HEK293 (cell line): Measurements from ENCODE around the gene KIF13A.

ENCODE experiments used
- CTCF ChIP-seq: fragments of 450-650 bp; formaldehyde crosslinking; IDR thresholded peaks from 2 replicates; pipeline ENCODE4 v1.5.1; 2016; ENCODE audit warnings: missing biosample characterization, missing genetic modification characterization
- HOXD13 ChIP-seq: sonication (generic); formaldehyde crosslinking; IDR thresholded peaks from 2 replicates; pipeline ENCODE4 v1.8.0; 2022; ENCODE audit warnings: missing genetic modification reagents, borderline replicate concordance
- KLF7 ChIP-seq: fragments of 450-650 bp; formaldehyde crosslinking; IDR thresholded peaks from 2 replicates; pipeline ENCODE4 v1.5.1; 2016; ENCODE audit warnings: missing biosample characterization, missing genetic modification characterization, borderline replicate concordance
- KLF9 ChIP-seq: fragments of 450-650 bp; formaldehyde crosslinking; IDR thresholded peaks from 2 replicates; pipeline ENCODE4 v1.5.1; 2016; ENCODE audit warnings: missing biosample characterization, missing genetic modification characterization, low read depth
- REST ChIP-seq: fragments of 450-650 bp; formaldehyde crosslinking; IDR thresholded peaks from 2 replicates; pipeline ENCODE4 v1.5.1; 2016; ENCODE audit warnings: missing biosample characterization, missing genetic modification characterization
- ZBTB49 ChIP-seq: fragments of 450-650 bp; formaldehyde crosslinking; IDR thresholded peaks from 2 replicates; pipeline ENCODE4 v1.5.1; 2016; ENCODE audit warnings: missing biosample characterization, missing genetic modification characterization, low read depth
- ZNF280D ChIP-seq: fragments of 450-650 bp; formaldehyde crosslinking; IDR thresholded peaks from 2 replicates; pipeline ENCODE4 v1.5.1; 2016; ENCODE audit warnings: missing biosample characterization, missing genetic modification characterization
- ZNF645 ChIP-seq: fragments of 450-650 bp; formaldehyde crosslinking; IDR thresholded peaks from 2 replicates; pipeline ENCODE4; 2016; ENCODE audit warnings: missing biosample characterization, missing genetic modification characterization

- TF ChIP-seq ZNF280D (tag by site-specific recombination) (no peak), CTCF (tag by site-specific recombination) (no peak), KLF9 (tag by site-specific recombination) (no peak), HOXD13 (CRISPR knock-in tag) (no peak), ZNF645 (no peak), KLF7 (tag by site-specific recombination) (no peak), ZBTB49 (no peak), REST (no peak)
Observed at GRCh38 chr6:17877196-17877894, 110.1 kb downstream of the KIF13A start.
